Uterus (tissue), 4 donors: ENCODE results near the gene STX2. TPM values are rescaled to one million over a fixed set of nuclear protein-coding genes. Genes with fewer than 3 reads are reported as not detected.
A peak's percentile ranks its signal among the peaks of the same experiment; 100 is the strongest.

Experiments used
- DNase-seq, 2 donors: peaks; one replicate each; pipeline ENCODE4 v3.0.0-alpha.2; 2019 to 2020
- H3K27ac ChIP-seq, 2 donors: fragments of 200-600 bp; sonication (generic); 1 replicate in 1 of 2; 2 replicates in 1 of 2; pipeline ENCODE4 v1.5.1; 2016 to 2018
- H3K27me3 ChIP-seq, 2 donors: fragments of 200-600 bp; sonication (generic); one replicate each; pipeline ENCODE4 v1.5.1; 2018 to 2019; ENCODE audit warnings: control low read depth in 1 of 2
- H3K36me3 ChIP-seq, 2 donors: fragments of 200-600 bp; sonication (generic); one replicate each; pipeline ENCODE4 v1.5.1; 2019; ENCODE audit warnings: control low read depth in 1 of 2
- H3K4me1 ChIP-seq, 2 donors: fragments of 200-600 bp; sonication (generic); one replicate each; pipeline ENCODE4 v1.5.1; 2018 to 2019; ENCODE audit warnings: control low read depth in 1 of 2
- H3K4me3 ChIP-seq, 2 donors: fragments of 200-600 bp; sonication (generic); 1 replicate in 1 of 2; 2 replicates in 1 of 2; pipeline ENCODE4 v1.5.1; 2018 to 2019; ENCODE audit warnings: mild to moderate bottlenecking in 1 of 2
- H3K9me3 ChIP-seq, 2 donors: fragments of 200-600 bp; sonication (generic); one replicate each; pipeline ENCODE4 v1.5.1; 2019; ENCODE audit warnings: control low read depth in 1 of 2
- POLR2A ChIP-seq, 2 donors: fragments of 450-650 bp; IDR thresholded peaks; one replicate each; pipeline ENCODE4 v1.6.1; 2016; ENCODE audit warnings: antibody characterized with exemption in 2 of 2, mild to moderate bottlenecking in 1 of 2, moderate library complexity in 1 of 2
- intact Hi-C: fragments of 100-400 bp; cut with DNase I; formaldehyde crosslinking; loops from one replicate; pipeline ENCODE4 v1.15.1; 2023; ENCODE audit warnings: low total_unique reads
- total RNA-seq, 4 donors: library from RNA; depleted of rRNA in 3 of 4; stranded (reverse); fragments of >200 nt in 3 of 4; gene quantifications; one replicate each; pipeline versions ENCODE4 v1.1.0 to v1.2.4, GENCODE V29; 2014 to 2023
- TF ChIP-seq, protein P1 (sequence below), 4 experiments: fragments of 200-600 bp in 2 of 4; fragments of 450-650 bp in 2 of 4; sonication (generic) in 2 of 4; IDR thresholded peaks; one replicate each; pipeline ENCODE4 v1.5.1; 2016 to 2019; ENCODE audit warnings: antibody characterized with exemption in 4 of 4, mild to moderate bottlenecking in 2 of 4, moderate library complexity in 1 of 4
- donor health status: DM: yes; HTN: yes; CAD: no.

The STX2 gene
- total RNA-seq, 4 donors from 2014 or later: 33.5 to 44.6 (median 35.4) TPM

DNA sequence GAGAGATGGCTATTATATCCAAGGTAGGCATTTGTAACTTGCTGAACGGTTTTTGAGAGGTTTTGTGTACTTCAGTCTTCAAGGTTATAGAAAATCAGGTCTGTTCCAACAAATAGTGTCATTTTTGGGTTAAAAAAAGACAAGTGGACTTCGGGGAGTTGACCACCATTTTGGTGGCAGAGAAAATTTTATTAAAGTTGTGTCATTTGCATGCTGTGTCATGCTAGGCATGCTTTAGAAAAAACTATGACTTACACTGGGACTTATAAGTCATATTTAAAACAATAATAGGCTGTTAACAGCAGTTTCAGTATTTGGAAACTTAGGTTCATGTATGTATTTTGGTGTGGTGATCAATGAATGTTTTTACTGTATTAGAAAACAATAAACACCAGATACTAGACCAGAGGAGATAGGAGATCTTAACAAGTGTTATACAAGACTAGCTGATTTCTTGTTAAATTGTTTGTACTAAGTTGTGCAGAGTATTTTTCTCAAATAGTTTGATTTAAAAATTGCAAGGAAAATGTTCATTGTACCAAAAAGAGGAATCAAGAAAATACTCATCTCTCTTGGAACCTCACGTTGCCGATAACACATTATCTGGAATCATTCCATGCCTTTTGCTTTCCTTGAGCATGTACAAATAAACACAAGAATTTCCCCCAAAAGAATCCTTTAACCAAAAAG, 34.2 kb upstream of the STX2 start:
- Histone ChIP-seq H3K27me3 (no peaks in the 10 kb centered on the region), H3K4me1 (peaks cover 4 to 12% of the 10 kb centered on the region in 2 donors), H3K4me3 (peak overlapping the region; percentile 45 to 96), H3K9me3 (no peaks in the 10 kb centered on the region), H3K36me3 (no peaks in the 10 kb centered on the region), H3K27ac (peak overlapping the region; percentile 85 to 90)
- DNase-seq: no peak
- TF ChIP-seq, protein P1, sequence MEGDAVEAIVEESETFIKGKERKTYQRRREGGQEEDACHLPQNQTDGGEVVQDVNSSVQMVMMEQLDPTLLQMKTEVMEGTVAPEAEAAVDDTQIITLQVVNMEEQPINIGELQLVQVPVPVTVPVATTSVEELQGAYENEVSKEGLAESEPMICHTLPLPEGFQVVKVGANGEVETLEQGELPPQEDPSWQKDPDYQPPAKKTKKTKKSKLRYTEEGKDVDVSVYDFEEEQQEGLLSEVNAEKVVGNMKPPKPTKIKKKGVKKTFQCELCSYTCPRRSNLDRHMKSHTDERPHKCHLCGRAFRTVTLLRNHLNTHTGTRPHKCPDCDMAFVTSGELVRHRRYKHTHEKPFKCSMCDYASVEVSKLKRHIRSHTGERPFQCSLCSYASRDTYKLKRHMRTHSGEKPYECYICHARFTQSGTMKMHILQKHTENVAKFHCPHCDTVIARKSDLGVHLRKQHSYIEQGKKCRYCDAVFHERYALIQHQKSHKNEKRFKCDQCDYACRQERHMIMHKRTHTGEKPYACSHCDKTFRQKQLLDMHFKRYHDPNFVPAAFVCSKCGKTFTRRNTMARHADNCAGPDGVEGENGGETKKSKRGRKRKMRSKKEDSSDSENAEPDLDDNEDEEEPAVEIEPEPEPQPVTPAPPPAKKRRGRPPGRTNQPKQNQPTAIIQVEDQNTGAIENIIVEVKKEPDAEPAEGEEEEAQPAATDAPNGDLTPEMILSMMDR (IDR thresholded peaks at IDR 0.05): no peak
- intact Hi-C loops: loop anchor here (5.0 kb wide), 1 partner anchor 36 kb away; the partner anchor contains the start of gene STX2

DNA sequence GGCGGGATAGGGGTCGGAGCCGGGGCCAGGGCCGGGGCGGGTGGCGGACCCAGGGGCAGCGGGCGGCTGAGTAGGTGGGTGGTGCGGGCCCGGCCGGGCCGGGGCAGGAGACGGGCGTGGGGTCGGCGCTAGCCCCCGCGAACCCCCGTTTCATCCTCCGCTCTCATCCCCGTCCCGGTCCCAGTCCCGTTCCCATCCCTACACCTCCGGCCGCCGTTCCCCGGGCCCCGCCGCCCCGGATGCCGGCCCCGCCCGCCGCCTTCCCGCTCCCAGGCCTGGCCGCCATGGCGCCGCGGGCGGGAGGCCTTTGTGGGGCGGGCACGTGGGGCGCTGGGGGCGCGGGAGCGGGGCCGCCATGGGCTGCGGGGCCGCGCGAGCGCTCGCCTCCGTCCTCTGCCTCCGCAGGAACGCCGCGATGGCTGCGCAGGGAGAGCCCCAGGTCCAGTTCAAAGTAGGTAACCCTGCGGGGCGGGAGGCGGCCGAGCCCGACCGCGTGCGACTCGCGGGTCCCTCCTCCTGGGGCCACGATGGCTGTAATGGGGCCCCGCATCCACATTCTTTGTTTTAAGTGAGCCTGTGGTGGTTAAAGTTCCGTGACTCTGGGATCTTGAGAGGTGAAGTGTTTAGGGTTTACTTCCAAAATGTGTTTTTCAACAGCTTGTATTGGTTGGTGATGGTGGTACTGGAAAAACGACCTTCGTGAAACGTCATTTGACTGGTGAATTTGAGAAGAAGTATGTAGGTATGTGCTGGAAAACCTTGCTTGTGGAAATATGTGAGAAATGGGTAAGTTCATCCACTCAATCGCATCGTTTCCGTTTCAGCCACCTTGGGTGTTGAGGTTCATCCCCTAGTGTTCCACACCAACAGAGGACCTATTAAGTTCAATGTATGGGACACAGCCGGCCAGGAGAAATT, 33.4 kb upstream of the STX2 start:
- Histone ChIP-seq H3K27ac (peak overlapping the region; percentile 85 to 90), H3K27me3 (no peaks in the 10 kb centered on the region), H3K36me3 (no peaks in the 10 kb centered on the region), H3K4me3 (peak overlapping the region; percentile 45 to 96), H3K4me1 (peaks cover 4 to 12% of the 10 kb centered on the region in 2 donors), H3K9me3 (no peaks in the 10 kb centered on the region)
- intact Hi-C loops: loop anchor here (5.0 kb wide), 1 partner anchor 35 kb away; the partner anchor contains the start of gene STX2
- no peak for TF ChIP-seq POLR2A (IDR thresholded peaks at IDR 0.05)
- TF ChIP-seq, protein P1 (IDR thresholded peaks at IDR 0.05): no peak
- no peak for DNase-seq

DNA sequence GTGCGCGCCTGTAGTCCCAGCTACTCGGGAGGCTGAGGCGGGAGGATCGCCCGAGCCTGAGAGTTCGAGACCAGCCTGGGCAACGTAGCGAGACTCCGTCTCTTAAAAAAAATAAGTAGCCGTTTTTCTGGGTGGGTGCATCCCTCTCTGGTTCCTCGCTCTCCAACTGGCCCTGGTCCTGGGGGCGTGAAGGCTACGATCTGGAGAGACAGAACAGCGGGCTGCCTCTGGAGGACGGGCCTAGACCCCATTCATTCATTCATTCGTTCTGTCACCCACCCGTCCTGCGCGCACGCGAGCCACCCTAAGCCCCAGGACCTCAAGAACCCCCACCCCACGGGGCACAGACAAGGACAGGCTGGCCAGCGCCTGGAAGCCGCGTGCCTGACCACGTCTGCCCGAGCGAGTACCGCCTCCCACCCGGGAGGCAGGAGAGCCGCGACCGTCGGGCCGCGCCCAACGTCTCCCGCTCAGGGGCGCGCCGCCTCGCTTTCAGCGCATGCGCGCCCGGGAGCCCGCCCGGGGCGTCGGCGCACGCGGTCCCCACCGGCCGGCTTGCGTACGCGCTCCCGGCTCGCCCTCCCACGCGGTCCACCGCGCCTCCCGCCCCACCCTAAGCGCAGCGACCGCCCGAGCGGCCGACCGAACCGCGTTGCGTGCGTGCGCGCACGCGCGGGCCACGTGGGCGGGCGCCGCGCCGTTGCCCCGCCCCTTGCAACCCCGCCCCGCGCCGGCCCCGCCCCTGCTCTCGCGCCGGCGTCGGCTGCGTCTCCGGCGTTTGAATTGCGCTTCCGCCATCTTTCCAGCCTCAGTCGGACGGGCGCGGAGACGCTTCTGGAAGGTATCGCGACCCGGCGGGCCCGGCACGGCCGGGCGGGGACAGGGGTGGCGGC, 32.5 kb upstream of the STX2 start, which contains the start of gene RAN:
RAN (plus strand) TSS at position 781 of the 893 bp plus-strand sequence. CDS start 528 bp downstream, outside the sequence.
- TF ChIP-seq, protein P1 (IDR thresholded peaks at IDR 0.05): peak in 1 of 4 experiments; percentile 20
- peak; percentile 42 to 50 for TF ChIP-seq POLR2A (IDR thresholded peaks at IDR 0.05)
- intact Hi-C loops: loop anchor here (5.0 kb wide), 1 partner anchor 34 kb away; the partner anchor contains the start of gene STX2
- Histone ChIP-seq H3K9me3 (no peaks in the 10 kb centered on the region), H3K27me3 (no peaks in the 10 kb centered on the region), H3K4me1 (peaks cover 4 to 12% of the 10 kb centered on the region in 2 donors), H3K36me3 (no peaks in the 10 kb centered on the region), H3K4me3 (peak within 1 kb of the TSS; percentile 45 to 96), H3K27ac (peak within 1 kb of the TSS; percentile 85 to 90)
- DNase-seq: peak; percentile 89 to 94

DNA sequence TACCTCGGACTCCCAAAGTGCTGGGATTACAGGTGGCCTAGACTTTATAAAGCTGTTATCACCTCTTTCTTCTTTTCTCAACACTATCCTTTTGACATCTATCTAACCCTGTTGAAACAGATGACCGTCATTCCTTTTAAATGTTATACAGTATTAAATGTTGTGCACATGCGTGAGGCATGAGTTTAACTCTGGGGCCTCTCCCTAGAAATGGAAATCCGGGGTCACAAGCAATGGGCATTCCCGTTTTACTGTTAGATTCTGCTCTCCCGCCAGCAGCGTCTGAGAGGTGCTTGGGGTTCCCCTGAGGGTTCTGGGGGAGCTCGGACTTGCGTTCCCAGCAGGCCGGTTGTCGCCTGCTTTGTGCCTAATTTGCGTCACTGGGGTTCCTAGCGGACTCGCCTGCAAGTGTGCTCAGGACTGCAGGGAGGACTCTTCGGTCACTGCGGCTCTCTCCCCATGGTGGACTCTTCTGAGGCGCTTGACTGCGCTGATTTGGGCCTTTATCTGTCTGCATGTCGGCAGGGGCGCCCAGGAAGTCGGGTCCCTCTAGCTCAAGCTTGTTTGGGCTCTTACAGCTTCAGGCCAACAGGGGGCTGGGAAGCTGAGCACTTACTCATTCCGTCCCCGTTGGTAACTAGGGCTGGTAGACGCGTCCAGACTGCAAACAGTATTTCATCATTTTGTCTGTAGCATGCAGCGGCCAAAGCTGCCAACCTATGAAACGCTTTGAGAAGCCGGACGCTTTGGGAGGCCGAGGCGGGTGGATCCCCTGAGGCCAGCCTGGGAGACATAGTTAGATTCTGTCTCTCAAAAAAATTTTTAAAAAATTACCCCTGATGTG, 31.6 kb upstream of the STX2 start:
- H3K27me3 ChIP-seq: no peaks in the 10 kb centered on the region
- peak overlapping the region; percentile 45 to 61 for H3K4me3 ChIP-seq
- DNase-seq: peak; percentile 66
- no peaks in the 10 kb centered on the region for H3K9me3 ChIP-seq
- peak overlapping the region; percentile 78 to 85 for H3K27ac ChIP-seq
- H3K4me1 ChIP-seq: peaks cover 4 to 12% of the 10 kb centered on the region in 2 donors
- TF ChIP-seq, protein P1 (IDR thresholded peaks at IDR 0.05): peak; percentile 10 to 41 (median 30)
- TF ChIP-seq POLR2A (IDR thresholded peaks at IDR 0.05): no peak
- H3K36me3 ChIP-seq: no peaks in the 10 kb centered on the region
- intact Hi-C loops: loop anchor here (5.0 kb wide), 1 partner anchor 33 kb away; the partner anchor contains the start of gene STX2
